A172 (cell line): ENCODE data around the gene MRPS24. TPM values are rescaled to one million over a fixed set of nuclear protein-coding genes. Genes with fewer than 3 reads are reported as not detected.
"Not testable (repeated sequence)": the region's sequence is repeated elsewhere in the genome, so short reads cannot be mapped to it uniquely, and the experiment has no call there.

Experiments used
- DNase-seq: peaks from one replicate; pipeline ENCODE4 v3.0.0-alpha.2; 2015; ENCODE audit warnings: low spot score
- total RNA-seq: library from RNA; depleted of rRNA; stranded (reverse); fragments of >200 nt; shearing (Covaris generic); gene quantifications from 2 replicates; pipeline ENCODE4 v1.2.3, GENCODE V29; 2014; rRNA removed

MRPS24 gene
- total RNA-seq, 1 experiment from 2014 or later = 294 TPM

GRCh38 chr7:43838201-43838658 lies 31.1 kb downstream of the MRPS24 start:
- no peak for DNase-seq

- peak; percentile 84 for DNase-seq
Observed at GRCh38 chr7:43834463-43835251, 34.7 kb downstream of the MRPS24 start.

DNA sequence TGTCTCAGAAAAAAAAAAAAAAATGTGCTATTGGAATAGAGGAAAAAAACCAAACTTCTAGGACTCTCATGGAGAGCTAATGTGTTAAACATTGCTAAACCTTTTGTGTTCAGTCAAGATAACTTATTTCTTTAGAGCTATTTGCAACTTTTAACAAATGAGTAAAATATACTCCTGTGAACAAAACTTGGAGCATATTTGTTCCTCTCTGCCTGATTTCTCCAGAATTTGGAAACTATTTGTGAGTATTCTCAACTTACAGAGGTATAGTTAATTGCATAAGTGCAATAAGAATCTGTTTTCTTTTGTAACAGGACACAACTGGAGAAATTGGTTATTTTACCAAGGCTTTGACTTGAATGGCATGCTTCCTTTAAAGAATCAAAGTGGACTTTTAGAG lies 38.4 kb downstream of the MRPS24 start:
- DNase-seq = not testable (repeated sequence)

DNA sequence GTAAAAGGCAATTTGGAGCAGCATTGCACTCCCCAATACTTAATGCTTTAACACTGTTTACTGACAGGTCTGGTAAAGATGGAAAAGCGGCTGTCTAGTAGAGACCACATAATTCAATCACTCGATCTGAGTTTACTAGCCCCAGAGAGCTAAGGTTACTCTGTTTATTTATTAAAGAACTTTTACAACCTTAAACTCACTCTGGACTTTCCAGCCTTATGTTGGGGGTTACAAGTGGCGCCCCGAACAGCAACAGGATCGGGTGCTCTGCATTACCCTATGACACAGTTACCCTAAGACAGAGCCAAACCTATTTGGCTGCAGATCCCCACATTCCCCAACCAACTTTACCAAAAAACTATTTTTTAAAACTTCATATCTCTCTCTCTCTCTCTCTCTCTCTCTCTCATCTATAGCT lies 43.9 kb downstream of the MRPS24 start:
- no peak for DNase-seq

- DNase-seq = no peak
Observed at GRCh38 chr7:43824963-43825362, 44.4 kb downstream of the MRPS24 start.

GRCh38 chr7:43824513-43824912 lies 44.8 kb downstream of the MRPS24 start:
- DNase-seq = not testable (repeated sequence)

- no peak for DNase-seq
Observed at GRCh38 chr7:43823941-43824340, 45.4 kb downstream of the MRPS24 start.

DNA sequence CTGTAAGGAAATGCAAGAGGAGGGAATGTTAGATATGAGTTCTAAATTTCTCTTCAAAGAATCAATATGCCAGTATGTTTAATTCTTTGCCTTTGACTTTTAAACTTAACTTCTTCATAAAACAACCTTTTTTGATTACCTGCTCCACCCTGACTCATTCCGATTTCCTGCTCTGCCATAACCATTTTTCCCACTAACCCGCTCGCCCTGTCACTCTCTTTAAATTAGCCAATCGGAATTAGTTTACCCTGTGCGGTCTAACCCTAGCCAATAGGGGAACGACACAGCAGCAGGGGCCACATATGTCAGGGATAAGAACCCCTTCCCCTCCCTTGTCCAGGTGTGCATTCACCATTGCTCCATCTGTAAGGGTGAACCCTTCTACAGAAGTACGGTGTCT lies 45.9 kb downstream of the MRPS24 start:
- not testable (repeated sequence) for DNase-seq

Other genes starting within 250 kb of the MRPS24 start
- gene COA1, start 140.0 kb downstream of the MRPS24 start, total RNA-seq = 87.5 and 154 TPM in 2 replicates
- 129 and 138 TPM in 2 replicates for gene BLVRA, start 110.8 kb downstream of the MRPS24 start, total RNA-seq
- gene URGCP, start 37.1 kb upstream of the MRPS24 start, total RNA-seq = 37.8 and 41.8 TPM in 2 replicates
- 14.3 and 23.9 TPM in 2 replicates for gene UBE2D4, start 56.9 kb upstream of the MRPS24 start, total RNA-seq
- not detected in 2 replicates for gene SPDYE1, start 128.4 kb upstream of the MRPS24 start, total RNA-seq
- 171 and 187 TPM in 2 replicates for gene DBNL, start 175.2 kb upstream of the MRPS24 start, total RNA-seq
- gene PGAM2, start 196.1 kb upstream of the MRPS24 start, total RNA-seq = not detected in 2 replicates
- gene POLM, start 213.0 kb upstream of the MRPS24 start, total RNA-seq = 20.3 and 24.0 TPM in 2 replicates
- 0.22 TPM in 1 of 2 replicates, not detected in the other for gene AEBP1, start 234.8 kb upstream of the MRPS24 start, total RNA-seq